Astrocyte (in vitro differentiated cells and primary cell): ENCODE measurements around the gene SPAG5. TPM values are rescaled to one million over a fixed set of nuclear protein-coding genes. Genes with fewer than 3 reads are reported as not detected.

Experiments used
- DNase-seq: peaks from one replicate; pipeline ENCODE4 v3.0.0-alpha.2; 2010; ENCODE audit warnings: low read depth
- FAIRE-seq: peaks from 2 replicates; lab custom pipeline; 2011; peaks lifted over from hg19 to GRCh38; lab: Jason Lieb, UNC
- H2AFZ ChIP-seq: 2 replicates; pipeline ENCODE4 v1.6.0; 2012; ENCODE audit warnings: low read depth, low read length, inconsistent platforms
- H3K27ac ChIP-seq: 2 replicates; pipeline ENCODE4 v1.5.1; 2011; ENCODE audit warnings: low read depth, low read length, inconsistent platforms
- H3K27me3 ChIP-seq: 2 replicates; pipeline ENCODE4 v1.6.0; 2011; ENCODE audit warnings: low read length, inconsistent platforms; ENCODE audit not compliant: insufficient read depth
- H3K36me3 ChIP-seq: 2 replicates; pipeline ENCODE4 v1.5.1; 2011; ENCODE audit warnings: low read length, inconsistent platforms; ENCODE audit not compliant: insufficient read depth
- H3K4me1 ChIP-seq: 2 replicates; pipeline ENCODE4 v1.5.1; 2011; ENCODE audit warnings: low read length, inconsistent platforms; ENCODE audit not compliant: insufficient read depth
- H3K4me2 ChIP-seq: 2 replicates; pipeline ENCODE4 v1.6.0; 2012; ENCODE audit warnings: low read length, inconsistent platforms
- H3K4me3 ChIP-seq: 2 replicates; pipeline ENCODE4 v1.5.1; 2011; ENCODE audit warnings: low read depth, mild to moderate bottlenecking, low read length, inconsistent platforms; ENCODE audit not compliant: insufficient read depth
- H3K79me2 ChIP-seq: 2 replicates; pipeline ENCODE4 v1.6.0; 2012; ENCODE audit warnings: mild to moderate bottlenecking, low read length, inconsistent platforms; ENCODE audit not compliant: insufficient read depth
- H3K9ac ChIP-seq: 2 replicates; pipeline ENCODE4 v1.6.0; 2012; ENCODE audit warnings: mild to moderate bottlenecking, low read length, inconsistent platforms
- H3K9me3 ChIP-seq: 2 replicates; pipeline ENCODE4 v1.5.1; 2012; ENCODE audit warnings: low read depth, mild to moderate bottlenecking, low read length, inconsistent platforms; ENCODE audit not compliant: insufficient read depth
- H4K20me1 ChIP-seq: 2 replicates; pipeline ENCODE4 v1.6.0; 2012; ENCODE audit warnings: low read length, inconsistent platforms; ENCODE audit not compliant: insufficient read depth
- H3K27ac Mint-ChIP-seq: one replicate; pipeline ENCODE4 v1.8.0; 2021; ENCODE audit warnings: mild to moderate bottlenecking, mixed read lengths; ENCODE audit not compliant: unreplicated experiment
- H3K27me3 Mint-ChIP-seq: one replicate; pipeline ENCODE4 v1.8.0; 2021; ENCODE audit warnings: low read depth, mixed read lengths; ENCODE audit not compliant: unreplicated experiment
- H3K36me3 Mint-ChIP-seq: one replicate; pipeline ENCODE4 v1.8.0; 2021; ENCODE audit warnings: low read depth, mixed read lengths; ENCODE audit not compliant: unreplicated experiment
- H3K4me1 Mint-ChIP-seq: one replicate; pipeline ENCODE4 v1.8.0; 2021; ENCODE audit warnings: low read depth, mixed read lengths; ENCODE audit not compliant: unreplicated experiment
- H3K4me3 Mint-ChIP-seq: one replicate; pipeline ENCODE4 v1.8.0; 2021; ENCODE audit warnings: mild to moderate bottlenecking, moderate library complexity, mixed read lengths; ENCODE audit not compliant: unreplicated experiment
- H3K9me3 Mint-ChIP-seq: one replicate; pipeline ENCODE4 v1.8.0; 2021; ENCODE audit warnings: mild to moderate bottlenecking, mixed read lengths; ENCODE audit not compliant: unreplicated experiment
- CTCF ChIP-seq: IDR thresholded peaks from 2 replicates; pipeline ENCODE4 v1.5.1; 2011; ENCODE audit warnings: low read depth, mild to moderate bottlenecking, inconsistent platforms, low read length, moderate library complexity; ENCODE audit not compliant: insufficient read depth
- EZH2 ChIP-seq: IDR thresholded peaks from 2 replicates; pipeline ENCODE4 v1.6.1; 2012; ENCODE audit warnings: mild to moderate bottlenecking, low read length, inconsistent platforms; ENCODE audit not compliant: insufficient read depth
- total RNA-seq: library from RNA; stranded (reverse); gene quantifications from 2 replicates; pipeline ENCODE4 v1.2.1, GENCODE V29; 2021

The SPAG5 gene
- total RNA-seq, 1 donor from 2014 or later = 8.7 TPM

- FAIRE-seq = no peak
These were observed 51.0 kb downstream of the SPAG5 start for GRCh38 chr17:28547623-28548416.

GRCh38 chr17:28547096-28547622 is 51.7 kb downstream of the SPAG5 start:
- Histone ChIP-seq H3K4me1 (peaks cover 7% of the 10 kb centered on the region), H3K9ac (no peak overlapping the region), H3K79me2 (peaks cover 5% of the 10 kb centered on the region), H3K36me3 (no peaks in the 10 kb centered on the region), H2AFZ (no peak overlapping the region), H3K4me3 (no peak overlapping the region), H3K4me2 (no peak overlapping the region), H4K20me1 (peaks cover 44% of the 10 kb centered on the region), H3K9me3 (no peaks in the 10 kb centered on the region), H3K27ac (no peak overlapping the region), H3K27me3 (no peaks in the 10 kb centered on the region)
- no peak for DNase-seq
- peaks cover 7% of the 10 kb centered on the region for H3K4me1 Mint-ChIP-seq
- H3K4me3 Mint-ChIP-seq = no peak overlapping the region
- H3K27me3 Mint-ChIP-seq = peaks cover 5% of the 10 kb centered on the region
- FAIRE-seq = no peak
- no peaks in the 10 kb centered on the region for H3K9me3 Mint-ChIP-seq
- H3K36me3 Mint-ChIP-seq = peaks cover 2% of the 10 kb centered on the region
- TF ChIP-seq CTCF (no peak), EZH2 (no peak)
- H3K27ac Mint-ChIP-seq = no peak overlapping the region

More at GRCh38 chr17:28547623-28548416, 51.0 kb downstream of the SPAG5 start:
- Histone ChIP-seq H3K79me2 (peaks cover 5% of the 10 kb centered on the region), H3K27me3 (no peaks in the 10 kb centered on the region), H3K36me3 (no peaks in the 10 kb centered on the region), H3K9me3 (no peaks in the 10 kb centered on the region), H3K4me2 (no peak overlapping the region), H3K4me3 (no peak overlapping the region), H3K9ac (no peak overlapping the region), H2AFZ (no peak overlapping the region), H3K4me1 (peaks cover 7% of the 10 kb centered on the region), H3K27ac (no peak overlapping the region), H4K20me1 (peaks cover 44% of the 10 kb centered on the region)
- no peak overlapping the region for H3K27ac Mint-ChIP-seq
- no peaks in the 10 kb centered on the region for H3K9me3 Mint-ChIP-seq
- peaks cover 9% of the 10 kb centered on the region for H3K4me1 Mint-ChIP-seq
- TF ChIP-seq CTCF = peak; percentile 80
- TF ChIP-seq EZH2 = no peak
- peaks cover 5% of the 10 kb centered on the region for H3K36me3 Mint-ChIP-seq
- peaks cover 5% of the 10 kb centered on the region for H3K27me3 Mint-ChIP-seq
- peak; percentile 16 for DNase-seq
- no peak overlapping the region for H3K4me3 Mint-ChIP-seq
